OCI-LY3 (cell line): Measurements from ENCODE around the gene SLC38A5.

Experiments used
- CTCF ChIP-seq: fragments of 200-600, 300-600 bp; sonication (generic); IDR thresholded peaks from 2 replicates; pipeline ENCODE4 v1.5.1; 2014; ENCODE audit warnings: antibody characterized with exemption, low read length, low read depth
- EZH2phosphoT487 ChIP-seq: fragments of 200-600 bp; shearing (Covaris generic); IDR thresholded peaks from 2 replicates; pipeline ENCODE4 v1.6.1; 2018; ENCODE audit warnings: antibody characterized with exemption, mixed run types, low read depth

- no peak for TF ChIP-seq CTCF
- no peak for TF ChIP-seq EZH2phosphoT487
Measured at GRCh38 chrX:48460606-48461005, 9.5 kb downstream of the SLC38A5 start.
